Globus pallidus (tissue), 1 donor: ENCODE measurements around the gene ALDH1A1.
"Not testable (repeated sequence)": the region's sequence is repeated elsewhere in the genome, so short reads cannot be mapped to it uniquely, and the experiment has no call there.

Experiments used
- DNase-seq: peaks from one replicate; pipeline ENCODE4 v3.0.0-alpha.2; 2015; ENCODE audit warnings: low spot score

ALDH1A1 gene

DNA sequence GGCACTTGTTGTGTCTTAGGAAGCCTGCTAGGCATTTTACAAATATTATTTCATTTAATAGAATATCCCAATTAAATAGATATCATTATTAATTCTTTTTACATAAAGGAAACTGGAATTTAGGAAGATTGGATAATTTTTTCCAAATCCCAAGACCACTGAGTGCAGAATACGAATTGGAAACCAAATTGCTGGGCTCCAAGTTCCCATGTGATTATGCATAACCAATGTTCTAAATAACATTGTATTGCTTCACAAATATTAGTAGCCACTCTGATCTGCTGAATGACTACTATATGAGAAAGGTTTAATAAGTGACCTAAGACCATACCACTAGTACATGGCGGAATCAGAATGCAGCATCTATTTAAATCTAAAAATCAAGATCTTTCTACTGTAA, 57.7 kb downstream of the ALDH1A1 start:
- no peak for DNase-seq

DNA sequence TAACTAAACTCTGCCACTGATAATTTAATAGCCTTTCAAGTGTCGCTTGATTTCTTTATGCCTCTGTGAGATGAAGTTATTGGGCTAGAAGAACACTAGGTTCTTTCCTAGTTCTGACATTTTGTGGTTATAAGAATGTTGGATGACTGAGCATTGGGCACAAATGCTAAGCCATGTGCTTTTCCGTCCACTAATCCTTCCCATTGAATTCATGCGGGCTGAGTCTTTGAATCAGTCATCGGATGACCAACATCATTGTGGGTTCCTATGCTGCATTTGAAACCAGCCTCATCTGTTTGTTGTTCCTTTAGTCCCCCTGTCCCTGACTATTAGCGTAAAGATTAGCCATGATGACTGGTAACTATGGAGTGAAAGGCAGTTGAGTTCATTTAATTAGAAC, 58.5 kb downstream of the ALDH1A1 start:
- no peak for DNase-seq

DNA sequence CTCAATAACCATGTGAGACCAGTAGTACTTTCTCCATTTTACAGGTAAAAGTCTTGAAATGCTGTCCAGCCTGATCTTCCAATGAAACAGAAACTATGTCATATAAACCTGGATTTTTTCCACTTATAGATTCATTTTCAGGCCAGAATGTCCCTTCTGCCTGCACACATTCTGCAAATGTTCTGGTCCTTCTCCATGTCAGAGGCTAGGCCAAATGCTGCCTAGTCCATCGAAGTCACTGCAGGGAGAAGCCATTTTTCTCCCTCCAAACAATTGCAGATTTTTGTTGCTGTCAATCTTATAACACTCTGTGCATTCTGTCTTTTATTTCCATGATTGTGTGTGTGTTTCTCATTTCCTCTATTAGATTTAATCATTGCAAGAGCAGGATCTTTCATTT, 59.4 kb downstream of the ALDH1A1 start:
- DNase-seq = no peak

DNA sequence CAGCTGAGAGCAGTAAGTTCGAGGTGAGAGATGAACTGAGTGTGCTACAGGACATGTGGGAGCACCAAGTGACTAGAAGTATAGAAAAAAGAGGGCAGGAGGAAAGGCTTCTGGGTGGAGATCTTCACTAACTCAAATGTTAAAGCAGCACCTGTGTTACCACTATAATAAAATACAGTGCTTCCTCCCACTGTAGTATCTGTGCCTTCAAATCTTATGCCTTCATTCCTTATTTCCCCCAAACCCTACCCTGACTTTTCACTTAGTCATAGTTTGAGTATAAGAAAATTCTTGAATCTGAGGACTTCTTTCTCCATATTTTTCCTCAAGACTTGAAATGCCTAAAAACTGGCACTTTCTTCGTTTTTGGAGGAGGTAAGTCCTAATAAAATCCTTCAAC, 61.8 kb downstream of the ALDH1A1 start:
- DNase-seq = no peak

- no peak for DNase-seq
Measured at GRCh38 chr9:72888943-72889342, 63.9 kb downstream of the ALDH1A1 start.

- no peak for DNase-seq
Measured at GRCh38 chr9:72888067-72888466, 64.8 kb downstream of the ALDH1A1 start.

DNA sequence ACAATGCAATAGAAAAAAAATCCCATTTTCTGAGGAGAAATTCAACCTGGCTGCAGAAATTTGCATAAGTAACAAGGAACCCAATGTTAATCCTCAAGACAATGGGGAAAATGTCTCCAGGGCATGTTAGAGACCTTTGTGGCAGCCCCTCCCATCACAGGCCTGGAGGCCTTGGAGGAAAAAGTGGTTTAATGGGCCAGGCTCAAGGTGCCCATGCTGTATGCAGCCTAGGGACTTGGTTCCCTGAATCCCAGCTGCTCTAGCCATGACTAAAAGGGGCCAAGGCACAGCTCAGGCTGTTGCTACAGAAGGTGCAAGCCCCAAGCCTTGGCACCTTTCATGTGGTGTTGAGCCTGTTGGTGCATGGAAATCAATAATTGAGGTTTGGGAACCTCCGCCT, 66.5 kb downstream of the ALDH1A1 start:
- DNase-seq = no peak

DNA sequence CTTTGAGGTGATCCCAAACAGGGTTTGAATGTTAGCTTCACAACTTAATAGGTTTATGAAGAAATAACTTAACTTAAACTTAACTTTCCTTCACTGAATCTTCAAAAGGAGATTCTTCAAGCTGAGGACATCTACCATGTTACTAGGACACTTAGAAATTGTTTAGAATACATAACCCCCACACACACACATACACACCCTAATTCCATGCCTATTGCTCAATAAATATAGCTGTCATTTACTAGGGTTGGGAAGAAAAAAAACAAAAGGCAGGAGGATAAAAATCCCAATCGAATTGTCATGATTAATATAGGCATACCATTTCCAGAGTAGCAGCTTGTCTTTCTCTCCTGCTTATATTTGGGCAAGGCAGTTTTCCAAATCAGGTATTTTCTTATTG, 68.3 kb downstream of the ALDH1A1 start:
- DNase-seq = no peak

DNA sequence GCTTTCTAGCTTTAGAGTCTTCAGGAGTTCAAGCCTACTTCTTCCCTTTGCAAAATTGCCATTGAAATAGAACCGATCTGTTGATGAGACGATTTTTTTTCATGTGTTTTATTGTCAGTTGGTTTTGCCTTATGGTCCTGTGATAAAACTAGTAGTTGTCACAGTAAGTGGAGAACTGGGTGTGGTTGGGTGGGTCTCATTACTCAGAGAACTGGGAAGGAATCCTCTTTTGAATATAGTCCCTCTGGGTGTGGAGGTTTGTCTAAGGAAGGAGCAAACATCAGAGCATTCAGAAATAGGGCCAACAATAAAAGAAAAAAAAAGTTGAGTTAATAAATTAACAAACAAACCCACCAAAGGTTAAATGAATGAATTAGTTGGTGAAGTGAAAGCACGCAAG, 69.0 kb downstream of the ALDH1A1 start:
- DNase-seq = no peak

- DNase-seq = no peak
Measured at GRCh38 chr9:72882117-72882775, 70.6 kb downstream of the ALDH1A1 start.

GRCh38 chr9:72880821-72881220, 72.0 kb downstream of the ALDH1A1 start:
- no peak for DNase-seq

DNA sequence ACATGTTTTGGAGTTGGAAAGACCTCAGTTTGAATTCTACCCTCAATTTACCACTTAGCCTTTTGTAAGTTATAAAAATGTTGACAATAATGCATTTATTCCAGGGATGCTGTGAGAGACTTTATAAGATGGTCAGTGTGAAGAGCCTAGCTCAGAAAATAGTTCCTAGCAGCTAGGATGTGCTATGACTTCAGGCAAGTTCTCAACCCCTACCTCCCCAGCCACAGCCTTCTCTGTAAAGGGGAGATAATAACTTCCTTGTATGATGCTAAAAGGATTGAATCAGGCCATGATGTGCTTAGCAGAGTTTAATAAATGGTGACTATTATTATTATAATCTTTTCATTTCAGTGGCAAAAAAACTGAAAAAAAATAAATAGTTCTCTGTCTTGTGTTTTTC, 77.6 kb downstream of the ALDH1A1 start:
- no peak for DNase-seq

GRCh38 chr9:72874344-72874743, 78.5 kb downstream of the ALDH1A1 start:
- no peak for DNase-seq

GRCh38 chr9:72873456-72873855, 79.4 kb downstream of the ALDH1A1 start:
- no peak for DNase-seq

DNA sequence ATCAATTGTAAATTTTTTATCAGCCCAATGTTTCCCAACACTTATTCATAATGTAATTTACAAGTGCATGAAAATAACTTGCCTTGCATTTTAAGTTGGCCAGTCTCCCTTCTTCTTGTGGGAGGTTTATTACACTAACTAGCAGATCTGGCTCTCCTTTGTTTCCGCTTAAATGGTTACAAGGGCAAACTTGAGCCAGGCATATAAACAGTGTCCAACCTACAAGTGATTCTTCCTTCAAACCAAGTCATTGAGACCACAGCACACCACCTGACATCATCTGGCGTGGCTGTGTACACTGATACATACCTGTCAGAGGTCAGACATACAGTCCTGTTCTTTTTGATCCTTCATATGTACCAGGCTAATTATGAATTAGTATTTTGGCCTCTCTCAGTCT, 80.1 kb downstream of the ALDH1A1 start:
- DNase-seq = no peak

- DNase-seq = no peak
Measured at GRCh38 chr9:72871685-72872084, 81.2 kb downstream of the ALDH1A1 start.

DNA sequence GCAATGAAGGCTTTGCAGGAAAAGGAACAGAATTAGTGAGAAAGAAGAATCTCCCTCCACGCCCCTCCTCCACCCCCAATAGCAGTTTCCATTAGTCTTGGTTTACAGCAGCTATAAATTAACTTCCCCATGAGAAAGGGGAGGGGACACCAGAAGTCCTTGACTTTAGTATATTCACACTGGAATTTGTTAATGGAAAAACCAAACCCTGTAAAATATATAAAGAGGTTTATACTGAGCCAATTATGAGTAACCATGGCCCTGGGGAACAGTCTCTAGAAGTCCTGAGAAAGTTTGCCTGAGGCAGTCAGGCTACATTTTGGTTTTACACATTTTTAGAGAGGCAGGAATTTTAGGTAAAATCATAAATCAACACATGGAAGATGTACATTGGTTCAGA, 88.5 kb downstream of the ALDH1A1 start:
- no peak for DNase-seq

GRCh38 chr9:72863456-72864094, 89.3 kb downstream of the ALDH1A1 start:
- DNase-seq = no peak

GRCh38 chr9:72862788-72863187, 90.1 kb downstream of the ALDH1A1 start:
- not testable (repeated sequence) for DNase-seq

DNA sequence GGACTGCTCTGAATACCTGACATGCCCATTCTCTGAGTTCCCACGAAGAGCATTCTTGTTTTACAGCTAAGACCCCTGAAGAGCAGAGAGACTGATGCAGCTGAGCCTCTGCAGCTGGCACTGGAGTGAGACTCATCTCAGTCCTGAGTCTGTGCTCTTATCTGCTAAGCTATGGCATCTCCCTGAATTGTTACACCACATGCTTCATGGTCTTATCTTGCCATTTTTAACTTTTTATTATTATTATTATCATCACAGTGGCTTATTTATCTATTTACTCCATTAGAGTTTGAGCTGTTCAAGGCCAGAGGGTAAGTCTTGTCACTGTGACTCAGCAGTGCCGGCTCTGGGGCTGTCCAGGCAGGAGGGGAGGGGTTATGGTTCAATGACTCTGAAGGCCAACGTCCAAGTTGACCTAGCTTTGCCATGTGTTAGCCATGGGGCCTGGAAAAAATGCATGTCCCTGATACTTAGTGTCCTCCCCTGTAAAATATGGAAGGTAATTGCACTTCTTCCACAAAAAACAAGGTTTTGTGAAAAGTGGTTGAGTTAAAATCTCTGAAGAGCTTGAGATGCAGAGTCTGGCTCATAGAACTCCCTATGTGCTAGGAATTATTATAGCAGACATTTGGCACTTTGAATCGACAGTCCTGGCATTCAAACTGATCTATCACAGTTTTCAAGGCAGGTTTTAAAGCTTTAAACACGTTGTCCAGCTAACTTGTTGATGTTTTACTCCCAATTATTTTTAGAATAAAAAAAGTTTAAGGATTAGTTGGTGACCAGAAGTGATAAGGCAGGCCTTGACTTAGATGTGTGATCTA, 94.6 kb downstream of the ALDH1A1 start:
- DNase-seq = no peak

- no peak for DNase-seq
Measured at GRCh38 chr9:72857624-72857996, 95.2 kb downstream of the ALDH1A1 start.

GRCh38 chr9:72856972-72857623, 95.8 kb downstream of the ALDH1A1 start:
- DNase-seq = peak; percentile 41
